HL-60 (cell line): ENCODE data around the gene RGS14.

Source experiments
- DNase-seq, 2 experiments: peaks; one replicate each; pipeline ENCODE4 v3.0.0-alpha.2; 2010 to 2020; ENCODE audit warnings: low read depth in 1 of 2, low spot score in 1 of 2
- H3K27ac ChIP-seq: fragments of 250-450 bp; sonication (Bioruptor Pico); replicated peaks from 2 replicates; pipeline ENCODE4 v1.5.1; 2020; ENCODE audit warnings: mild to moderate bottlenecking, moderate library complexity
- H3K27me3 ChIP-seq: fragments of 250-450 bp; sonication (Bioruptor Pico); 2 replicates; pipeline ENCODE4 v1.5.1; 2021; ENCODE audit warnings: mild to moderate bottlenecking, moderate library complexity; ENCODE audit not compliant: insufficient read depth, poor library complexity, severe bottlenecking
- H3K4me3 ChIP-seq: replicated peaks from 2 replicates; pipeline ENCODE4 v1.5.1; 2011; ENCODE audit warnings: mild to moderate bottlenecking, control low read depth, low read length; ENCODE audit not compliant: insufficient read depth
- GABPA ChIP-seq: IDR thresholded peaks from 2 replicates; pipeline ENCODE4 v1.6.1; 2012; ENCODE audit warnings: low read depth
- POLR2AphosphoS5 ChIP-seq: IDR thresholded peaks from 2 replicates; pipeline ENCODE4 v1.6.1; 2012; ENCODE audit warnings: low read depth
- SPI1 ChIP-seq: IDR thresholded peaks from 2 replicates; pipeline ENCODE4 v1.6.1; 2012; ENCODE audit warnings: low read depth, mild to moderate bottlenecking, borderline replicate concordance
- TF ChIP-seq, protein P1 (sequence below): IDR thresholded peaks from 2 replicates; pipeline ENCODE4 v1.6.1; 2012; ENCODE audit warnings: low read depth; ENCODE audit not compliant: insufficient replicate concordance
- TF ChIP-seq, protein P2 (sequence below): IDR thresholded peaks from one replicate; pipeline ENCODE4 v1.5.1; 2011; ENCODE audit warnings: low read length, control low read depth, inconsistent platforms; ENCODE audit not compliant: insufficient read depth

RGS14 gene

DNA sequence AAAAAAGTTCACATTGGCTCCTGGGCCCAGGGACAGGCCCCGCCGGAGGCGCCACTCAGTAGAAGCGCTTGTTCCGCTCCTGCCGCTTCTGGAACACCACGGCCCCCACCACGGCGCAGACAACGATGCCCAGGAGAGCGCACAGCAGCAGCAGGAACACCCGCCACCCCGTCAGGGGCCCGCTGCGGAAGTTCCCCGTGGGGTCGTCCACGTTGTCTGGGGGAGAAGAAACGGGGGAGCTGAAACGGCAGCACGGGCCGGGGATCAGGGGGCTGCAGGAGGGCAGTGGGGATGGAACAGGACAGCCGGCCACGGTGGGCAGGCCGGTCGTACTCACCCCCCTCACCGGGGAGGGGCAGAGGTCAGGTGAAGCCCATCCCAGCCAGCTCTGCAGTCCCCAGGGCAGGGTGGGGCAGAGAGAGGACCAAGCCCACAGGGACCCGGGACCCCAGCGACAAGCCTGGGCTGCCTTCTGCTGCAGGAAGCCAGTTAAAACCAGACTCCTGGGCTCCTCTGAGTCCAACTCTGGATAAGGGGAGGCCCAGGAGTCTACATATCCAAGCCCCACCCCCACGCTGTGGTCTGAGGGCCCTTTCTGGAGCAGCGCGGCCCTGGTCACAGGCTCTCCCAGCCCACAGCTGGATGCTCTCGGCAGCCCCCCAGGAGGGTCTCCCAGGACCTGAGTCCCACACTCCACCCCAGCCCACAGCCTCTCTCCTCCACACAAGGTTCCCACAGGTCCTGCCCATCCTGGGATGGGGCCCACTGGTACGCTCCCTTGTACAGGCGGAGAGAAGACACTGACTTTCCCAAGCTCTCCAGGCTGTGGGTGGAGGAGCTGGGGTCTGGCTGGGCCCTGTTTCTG lies 25.5 kb upstream of the RGS14 start:
- H3K27ac ChIP-seq, result no peak overlapping the region
- no peaks in the 10 kb centered on the region for H3K27me3 ChIP-seq
- no peak for DNase-seq
- TF ChIP-seq, protein P1, sequence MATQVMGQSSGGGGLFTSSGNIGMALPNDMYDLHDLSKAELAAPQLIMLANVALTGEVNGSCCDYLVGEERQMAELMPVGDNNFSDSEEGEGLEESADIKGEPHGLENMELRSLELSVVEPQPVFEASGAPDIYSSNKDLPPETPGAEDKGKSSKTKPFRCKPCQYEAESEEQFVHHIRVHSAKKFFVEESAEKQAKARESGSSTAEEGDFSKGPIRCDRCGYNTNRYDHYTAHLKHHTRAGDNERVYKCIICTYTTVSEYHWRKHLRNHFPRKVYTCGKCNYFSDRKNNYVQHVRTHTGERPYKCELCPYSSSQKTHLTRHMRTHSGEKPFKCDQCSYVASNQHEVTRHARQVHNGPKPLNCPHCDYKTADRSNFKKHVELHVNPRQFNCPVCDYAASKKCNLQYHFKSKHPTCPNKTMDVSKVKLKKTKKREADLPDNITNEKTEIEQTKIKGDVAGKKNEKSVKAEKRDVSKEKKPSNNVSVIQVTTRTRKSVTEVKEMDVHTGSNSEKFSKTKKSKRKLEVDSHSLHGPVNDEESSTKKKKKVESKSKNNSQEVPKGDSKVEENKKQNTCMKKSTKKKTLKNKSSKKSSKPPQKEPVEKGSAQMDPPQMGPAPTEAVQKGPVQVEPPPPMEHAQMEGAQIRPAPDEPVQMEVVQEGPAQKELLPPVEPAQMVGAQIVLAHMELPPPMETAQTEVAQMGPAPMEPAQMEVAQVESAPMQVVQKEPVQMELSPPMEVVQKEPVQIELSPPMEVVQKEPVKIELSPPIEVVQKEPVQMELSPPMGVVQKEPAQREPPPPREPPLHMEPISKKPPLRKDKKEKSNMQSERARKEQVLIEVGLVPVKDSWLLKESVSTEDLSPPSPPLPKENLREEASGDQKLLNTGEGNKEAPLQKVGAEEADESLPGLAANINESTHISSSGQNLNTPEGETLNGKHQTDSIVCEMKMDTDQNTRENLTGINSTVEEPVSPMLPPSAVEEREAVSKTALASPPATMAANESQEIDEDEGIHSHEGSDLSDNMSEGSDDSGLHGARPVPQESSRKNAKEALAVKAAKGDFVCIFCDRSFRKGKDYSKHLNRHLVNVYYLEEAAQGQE, result no peak
- TF ChIP-seq POLR2AphosphoS5 (no peak), GABPA (no peak)
- H3K4me3 ChIP-seq, result no peak overlapping the region

DNA sequence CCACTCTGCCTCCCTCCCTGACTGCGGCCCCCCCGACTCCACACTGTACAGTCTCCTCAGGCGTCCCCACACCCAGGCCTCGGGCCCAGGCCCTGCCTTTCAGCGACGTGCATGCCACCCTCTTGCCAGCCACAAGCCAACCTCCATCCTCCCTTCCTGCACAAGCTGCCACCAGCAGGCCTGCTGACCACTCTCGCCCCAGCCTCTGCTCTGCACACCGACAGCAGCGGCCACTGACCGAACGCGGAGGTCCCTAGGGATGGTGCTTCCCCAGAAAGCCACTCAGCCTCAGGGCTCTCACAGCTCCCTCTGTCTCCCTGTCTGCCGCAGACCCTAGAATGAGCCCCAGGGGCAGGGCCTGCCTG lies 24.8 kb upstream of the RGS14 start:
- Histone ChIP-seq H3K27ac (no peak overlapping the region), H3K4me3 (no peak overlapping the region), H3K27me3 (no peaks in the 10 kb centered on the region)
- no peak for TF ChIP-seq GABPA
- no peak for DNase-seq

DNA sequence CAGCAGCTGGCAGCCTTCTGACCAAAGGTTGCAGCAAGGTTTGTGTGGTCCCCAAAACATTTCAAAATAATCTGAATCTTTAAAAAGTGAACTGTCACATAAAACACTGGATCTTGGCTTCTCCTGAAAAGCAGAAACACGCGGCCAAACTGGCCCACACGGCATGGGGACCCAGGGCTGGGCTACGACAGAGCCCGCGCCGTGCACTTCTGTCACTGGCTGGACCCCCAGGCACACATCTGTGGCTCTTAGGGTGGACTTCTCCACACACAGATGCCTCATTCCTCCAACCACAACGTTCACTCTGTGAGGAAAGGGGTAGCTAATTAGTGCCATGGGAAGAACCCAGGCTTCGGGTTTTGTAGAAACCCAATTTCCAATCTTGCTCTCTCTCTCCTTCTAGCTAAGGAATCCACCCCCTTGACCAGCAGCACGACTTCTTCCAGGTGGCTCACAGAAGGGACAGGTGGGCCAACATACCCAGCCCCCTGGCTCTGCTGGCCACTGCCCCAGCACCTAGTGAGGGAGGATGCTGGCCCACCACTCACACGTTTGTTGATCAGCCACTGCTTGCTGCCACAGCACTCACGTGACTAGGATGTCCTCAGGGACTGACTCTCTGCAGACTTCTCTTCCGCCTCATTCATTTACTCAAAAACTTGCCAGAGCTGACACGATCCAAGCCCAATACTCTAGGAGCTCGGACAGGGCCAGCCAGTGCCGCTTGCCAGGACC lies 24.1 kb upstream of the RGS14 start:
- Histone ChIP-seq H3K27ac (no peak overlapping the region), H3K27me3 (no peaks in the 10 kb centered on the region), H3K4me3 (no peak overlapping the region)
- no peak for DNase-seq
- TF ChIP-seq, protein P1, result no peak
- no peak for TF ChIP-seq GABPA
- no peak for TF ChIP-seq POLR2AphosphoS5
- TF ChIP-seq SPI1, result no peak
- TF ChIP-seq, protein P2, sequence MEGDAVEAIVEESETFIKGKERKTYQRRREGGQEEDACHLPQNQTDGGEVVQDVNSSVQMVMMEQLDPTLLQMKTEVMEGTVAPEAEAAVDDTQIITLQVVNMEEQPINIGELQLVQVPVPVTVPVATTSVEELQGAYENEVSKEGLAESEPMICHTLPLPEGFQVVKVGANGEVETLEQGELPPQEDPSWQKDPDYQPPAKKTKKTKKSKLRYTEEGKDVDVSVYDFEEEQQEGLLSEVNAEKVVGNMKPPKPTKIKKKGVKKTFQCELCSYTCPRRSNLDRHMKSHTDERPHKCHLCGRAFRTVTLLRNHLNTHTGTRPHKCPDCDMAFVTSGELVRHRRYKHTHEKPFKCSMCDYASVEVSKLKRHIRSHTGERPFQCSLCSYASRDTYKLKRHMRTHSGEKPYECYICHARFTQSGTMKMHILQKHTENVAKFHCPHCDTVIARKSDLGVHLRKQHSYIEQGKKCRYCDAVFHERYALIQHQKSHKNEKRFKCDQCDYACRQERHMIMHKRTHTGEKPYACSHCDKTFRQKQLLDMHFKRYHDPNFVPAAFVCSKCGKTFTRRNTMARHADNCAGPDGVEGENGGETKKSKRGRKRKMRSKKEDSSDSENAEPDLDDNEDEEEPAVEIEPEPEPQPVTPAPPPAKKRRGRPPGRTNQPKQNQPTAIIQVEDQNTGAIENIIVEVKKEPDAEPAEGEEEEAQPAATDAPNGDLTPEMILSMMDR, result no peak

DNA sequence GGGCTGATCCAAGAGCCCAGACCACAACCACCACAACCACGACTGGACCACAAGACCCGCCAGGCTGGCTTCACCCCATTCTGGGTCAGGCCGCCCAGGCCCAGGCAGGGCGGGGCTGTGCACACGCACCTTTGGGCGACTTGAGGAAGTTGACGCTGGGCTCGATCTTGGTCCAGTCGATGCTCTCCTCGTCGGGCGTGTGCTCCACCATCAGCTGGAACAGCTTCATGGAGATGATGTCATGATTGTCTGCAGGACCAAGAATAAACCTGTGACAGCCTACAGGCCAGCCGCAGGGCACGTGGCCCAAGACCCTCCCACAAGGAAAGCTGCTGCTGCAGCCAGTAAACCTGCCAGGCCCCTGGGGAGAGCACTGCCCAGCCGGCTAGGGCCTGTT lies 23.6 kb upstream of the RGS14 start:
- Histone ChIP-seq H3K27ac (no peak overlapping the region), H3K27me3 (no peaks in the 10 kb centered on the region)

More for the DNA sequence above, 23.6 kb upstream of the RGS14 start:
- TF ChIP-seq SPI1, result no peak
- no peak for TF ChIP-seq GABPA
- TF ChIP-seq, protein P1, result no peak
- no peak for TF ChIP-seq POLR2AphosphoS5
- TF ChIP-seq, protein P2, result no peak
- no peak overlapping the region for H3K4me3 ChIP-seq
- no peak for DNase-seq
